Amniotic stem cell (primary cell): ENCODE measurements around the gene RINL.
"Not testable (repeated sequence)": the region's sequence is repeated elsewhere in the genome, so short reads cannot be mapped to it uniquely, and the experiment has no call there.

Source experiments
- DNase-seq: peaks from one replicate; lab custom pipeline; 2025; lab: John Stamatoyannopoulos, UW

Gene RINL

DNA sequence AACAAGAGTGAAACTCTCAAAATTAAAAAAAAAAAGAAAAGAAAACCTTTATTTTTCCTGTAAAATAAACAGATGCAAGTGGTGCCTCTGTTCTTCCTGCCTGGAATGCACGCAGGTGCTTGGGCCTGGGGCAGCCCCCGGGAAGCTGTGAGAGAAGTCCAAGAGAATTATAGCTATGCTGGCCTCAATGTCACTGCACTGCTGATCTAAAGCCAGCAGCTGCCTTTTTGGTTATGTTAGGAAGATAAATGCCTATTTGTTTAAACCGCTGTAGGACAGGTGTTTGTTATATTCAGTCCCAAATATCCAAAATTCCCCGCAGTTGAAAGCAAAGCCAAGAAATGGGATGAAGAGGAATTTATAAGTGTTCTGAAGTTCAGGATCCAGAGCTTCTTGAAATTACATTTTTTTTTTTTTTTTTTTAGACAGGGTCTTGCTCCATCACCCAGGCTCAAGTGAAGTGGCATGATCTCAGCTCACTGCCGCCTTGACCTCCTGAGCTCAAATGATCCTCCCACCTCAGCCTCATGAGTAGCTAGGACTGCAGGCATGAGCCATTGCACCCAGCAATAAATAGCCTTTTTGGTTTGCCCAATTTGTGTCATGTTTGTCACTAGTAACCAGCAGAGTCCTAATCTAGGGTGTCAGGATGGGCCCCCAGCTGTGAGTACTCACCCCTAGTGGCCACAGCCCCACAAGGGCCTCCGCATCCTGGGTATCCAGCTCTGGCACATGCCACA is 2.2 kb downstream of the RINL start:
- DNase-seq = no peak

DNA sequence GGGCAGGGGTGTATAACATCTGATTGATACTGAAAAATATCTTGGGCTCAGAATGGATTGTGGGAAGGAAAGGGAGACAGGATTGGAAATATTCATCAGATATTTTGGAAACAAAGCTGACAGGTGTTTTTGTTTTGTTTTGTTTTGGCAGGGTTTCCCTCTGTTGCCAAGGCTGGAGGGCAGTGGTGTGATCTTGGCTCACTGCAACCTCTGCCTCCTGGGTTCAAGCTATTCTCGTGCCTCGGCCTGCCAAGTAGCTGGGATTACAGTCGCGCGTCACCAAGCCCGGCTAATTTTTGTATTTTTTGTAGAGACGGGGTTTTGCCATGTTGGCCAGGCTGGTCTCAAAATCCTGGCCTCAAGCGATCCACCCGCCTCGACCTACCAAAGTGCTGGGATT is 4.7 kb downstream of the RINL start:
- DNase-seq = not testable (repeated sequence)

DNA sequence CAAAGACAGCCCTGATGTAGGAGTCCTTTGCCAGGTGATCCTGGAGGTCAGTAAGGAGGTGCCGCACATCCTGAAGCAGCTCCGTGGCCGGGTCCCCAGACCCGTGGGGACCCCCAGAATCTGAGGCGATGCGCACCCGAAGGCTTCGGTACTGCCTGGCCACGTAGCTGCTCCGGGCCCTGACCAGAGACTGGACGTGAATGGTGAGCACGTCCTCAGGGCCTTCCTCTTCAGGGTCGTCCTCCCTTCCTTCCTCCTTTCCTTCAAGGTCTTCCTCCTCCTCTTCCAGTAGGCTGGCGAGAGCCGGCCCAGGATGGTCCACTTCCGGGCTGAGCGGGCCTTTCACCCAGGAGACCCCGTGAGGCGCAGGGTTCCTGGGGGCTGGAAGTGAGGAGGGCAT is 7.5 kb downstream of the RINL start:
- no peak for DNase-seq

DNA sequence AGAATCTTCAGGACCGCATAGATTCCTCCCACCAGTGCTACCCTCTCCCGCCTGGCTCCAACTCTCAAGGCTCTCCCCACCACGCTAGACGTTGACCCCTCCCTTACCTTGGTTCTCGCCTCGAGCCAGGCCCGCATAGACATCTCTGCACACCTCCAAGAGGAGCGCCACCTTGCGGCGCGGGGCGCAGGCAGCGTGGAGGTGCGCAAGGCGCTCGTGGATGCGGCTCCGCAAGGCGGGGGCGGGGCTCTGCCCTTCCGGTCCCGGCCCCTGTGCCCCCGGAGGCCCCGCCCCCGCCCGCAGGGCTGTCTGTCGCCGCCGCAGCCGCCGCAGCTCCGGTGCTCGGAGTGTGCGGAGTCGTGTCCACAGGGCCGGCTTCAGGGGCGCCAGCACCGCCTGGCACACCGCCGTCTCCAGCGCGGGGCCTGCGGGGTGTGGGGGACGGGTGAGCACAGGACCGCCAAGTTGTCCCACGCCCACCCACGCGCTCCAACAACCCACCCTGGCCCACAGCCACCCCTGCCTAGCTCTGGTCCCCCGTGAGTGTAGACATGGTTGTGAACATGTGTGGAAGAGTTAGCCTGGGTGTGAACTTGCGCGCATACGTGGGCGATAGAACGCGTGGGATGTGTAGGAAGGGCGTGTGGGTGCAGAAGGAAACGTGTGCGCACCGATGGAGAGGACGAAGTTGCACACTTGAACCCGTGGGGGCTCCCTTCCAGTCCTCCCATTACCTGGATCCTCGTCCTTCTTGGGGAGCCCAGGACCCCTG is 8.1 kb downstream of the RINL start:
- DNase-seq = no peak

DNA sequence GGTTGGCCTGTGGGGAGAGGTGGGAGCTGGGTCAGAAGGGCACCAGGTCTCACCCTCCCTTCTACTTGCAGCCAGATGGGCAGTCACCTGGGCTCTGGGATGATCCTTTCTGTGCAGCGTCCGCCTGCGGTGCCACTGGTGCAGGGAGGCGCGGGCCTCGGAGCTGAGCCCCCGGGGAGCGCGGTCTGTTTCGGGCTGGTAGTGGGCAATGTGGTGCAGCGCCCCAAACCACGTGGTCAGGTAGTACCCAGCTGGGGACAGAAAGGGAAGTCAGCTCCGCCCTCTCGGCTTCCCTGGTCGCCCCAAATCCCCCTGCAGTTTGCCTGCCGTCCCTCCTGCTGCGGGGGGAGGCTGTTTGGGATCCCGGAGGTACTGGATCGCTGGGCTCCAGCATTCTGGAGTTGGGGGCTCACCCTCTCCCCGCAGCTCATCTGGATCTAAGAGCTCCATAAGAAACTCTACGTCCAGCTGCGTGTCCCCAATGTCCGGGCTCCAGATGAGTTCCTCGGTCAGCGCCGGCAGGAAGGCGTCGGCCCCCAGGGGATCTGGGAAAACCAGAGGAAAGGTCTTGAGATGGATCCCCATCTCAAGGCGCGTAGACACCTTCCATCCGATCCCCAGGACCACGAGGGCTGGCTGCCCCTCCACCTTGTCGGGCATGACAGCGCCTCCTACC is 8.8 kb downstream of the RINL start:
- no peak for DNase-seq

DNA sequence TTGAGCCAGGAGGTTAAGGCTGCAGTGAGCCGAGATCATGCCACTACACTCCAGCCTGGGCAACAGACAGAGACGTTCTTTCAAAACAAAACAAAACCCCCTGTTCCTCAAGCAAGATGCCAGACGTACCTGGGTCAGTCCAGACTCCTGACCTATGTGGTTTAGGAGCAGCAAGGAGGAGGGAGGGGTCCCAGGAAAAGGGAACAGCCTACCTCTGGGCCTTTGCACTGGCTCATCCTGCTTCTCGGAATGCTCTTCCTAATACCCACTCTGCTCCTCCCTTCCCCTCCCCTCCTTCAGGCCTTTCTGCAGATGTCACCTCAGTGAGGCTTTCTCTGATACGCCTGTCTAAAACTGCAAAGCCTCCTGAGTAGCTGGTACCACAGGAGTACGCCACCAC is 9.5 kb downstream of the RINL start:
- no peak for DNase-seq

DNA sequence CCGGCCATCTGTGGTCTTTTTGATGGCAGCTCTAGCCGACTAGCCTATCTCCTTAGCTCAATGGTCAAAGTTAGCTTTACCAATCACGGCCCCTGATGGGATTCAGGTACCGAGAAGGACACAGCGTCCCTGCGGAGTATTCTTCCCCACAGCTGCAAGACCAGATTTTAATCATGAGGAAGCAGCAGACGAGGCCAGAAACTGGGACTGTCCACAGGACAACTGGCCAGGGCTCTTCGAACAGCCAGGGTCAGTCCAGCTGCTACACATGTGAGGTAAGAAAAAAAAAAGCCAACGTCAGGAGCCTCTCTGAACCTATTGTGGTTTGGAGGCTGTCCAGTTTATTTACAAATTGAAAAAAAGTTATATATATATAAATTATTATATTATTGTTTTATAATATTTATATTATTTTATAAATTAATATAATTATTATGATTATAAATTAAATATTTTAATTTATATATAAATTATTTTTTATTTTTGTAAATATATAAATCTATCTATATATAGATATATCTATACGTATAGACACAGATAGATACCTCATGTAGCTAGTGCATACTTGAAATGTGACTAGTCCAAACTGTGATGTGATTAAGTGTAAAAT is 10.8 kb downstream of the RINL start:
- DNase-seq = no peak

DNA sequence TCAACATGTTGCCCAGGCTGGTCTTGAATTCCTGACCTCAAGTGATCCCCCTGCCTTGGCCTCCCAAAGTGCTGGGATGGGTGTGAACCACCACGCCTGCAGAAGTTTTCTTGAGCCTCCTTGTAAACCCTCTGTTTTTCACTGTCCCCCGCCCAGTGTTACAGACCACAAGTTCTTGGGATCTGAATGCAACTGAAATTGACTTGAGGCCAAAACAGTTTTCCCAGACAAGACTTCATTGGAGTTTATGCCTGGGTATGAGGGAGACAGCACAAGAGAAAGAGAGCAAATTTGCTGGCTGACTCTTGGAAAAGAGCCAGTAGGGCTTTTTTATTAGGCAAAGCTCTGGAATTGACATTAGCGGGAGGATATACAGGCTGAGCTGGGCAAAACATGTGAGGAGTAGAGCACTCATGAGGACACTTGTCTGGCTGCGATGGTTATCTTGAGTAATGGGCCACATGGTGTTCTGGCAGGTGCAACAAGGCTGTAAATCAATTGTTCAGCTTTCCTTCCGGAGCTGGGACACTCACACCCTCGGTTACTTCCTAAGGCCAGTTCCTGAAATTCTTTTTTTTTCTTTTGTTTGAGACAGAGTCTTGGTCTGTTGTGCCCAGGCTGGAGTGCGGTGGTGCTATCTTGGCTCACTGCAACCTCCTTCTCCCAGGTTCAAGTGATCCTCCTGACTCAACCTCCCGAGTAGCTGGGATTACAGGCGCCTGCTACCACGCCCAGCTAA is 15.6 kb downstream of the RINL start:
- no peak for DNase-seq

DNA sequence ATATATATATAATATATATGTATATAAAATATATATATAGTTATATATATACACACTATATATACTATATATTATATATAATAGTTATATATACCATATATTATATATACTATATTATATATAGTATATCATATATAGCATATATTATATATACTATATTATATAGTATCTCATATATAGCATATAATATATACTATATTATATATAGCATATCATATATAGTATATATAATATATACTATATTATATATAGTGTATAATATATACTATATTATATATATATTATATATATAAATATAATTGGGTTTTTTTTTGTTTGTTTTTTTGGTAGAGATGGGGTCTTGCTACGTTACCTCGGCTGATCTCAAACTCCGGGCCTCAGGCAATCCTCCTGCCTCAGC is 16.7 kb downstream of the RINL start:
- no peak for DNase-seq

DNA sequence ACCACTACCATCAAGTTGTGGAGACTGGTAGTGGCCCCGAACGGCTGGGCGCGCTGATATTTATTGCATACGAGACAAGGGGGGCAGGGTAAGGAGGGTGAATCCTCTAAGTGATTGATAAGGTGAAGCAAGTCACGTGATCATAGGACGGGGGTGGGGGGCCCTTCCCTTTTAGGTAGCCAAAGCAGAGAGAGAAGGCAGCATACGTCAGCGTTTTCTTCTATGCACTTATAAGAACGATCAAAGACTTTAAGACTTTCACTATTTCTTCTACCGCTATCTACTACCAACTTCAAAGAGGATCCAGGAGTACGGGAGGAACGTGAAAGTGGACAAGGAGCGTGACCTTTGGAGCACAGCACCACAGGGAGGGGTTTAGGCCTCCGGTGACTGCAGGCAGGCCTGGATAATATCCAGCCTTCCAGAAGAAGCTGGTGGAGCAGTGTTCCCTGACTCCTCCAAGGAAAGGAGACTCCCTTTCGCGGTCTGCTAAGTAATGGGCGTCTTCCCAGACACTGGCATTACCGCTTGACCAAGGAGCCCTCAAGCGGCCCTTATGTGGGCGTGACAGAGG is 18.4 kb downstream of the RINL start:
- not testable (repeated sequence) for DNase-seq

DNA sequence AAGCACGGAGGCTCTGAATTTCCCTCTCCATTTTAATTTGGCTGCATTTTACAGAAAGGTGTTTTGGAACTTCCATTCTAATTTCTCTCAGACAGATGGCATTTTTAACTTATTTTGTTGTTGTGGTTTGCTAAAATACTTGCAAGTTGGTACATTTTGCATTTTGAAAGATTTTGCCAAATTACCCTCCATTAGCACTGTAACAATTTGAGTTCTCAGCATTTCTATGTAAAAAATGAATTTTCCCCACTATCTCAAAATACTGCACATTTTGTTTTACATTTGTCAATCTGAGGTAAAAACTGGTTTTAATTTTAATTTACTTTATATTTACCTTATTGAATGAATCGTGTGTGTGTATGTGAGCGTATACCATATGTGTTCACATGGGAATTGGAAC is 21.3 kb downstream of the RINL start:
- DNase-seq = no peak

DNA sequence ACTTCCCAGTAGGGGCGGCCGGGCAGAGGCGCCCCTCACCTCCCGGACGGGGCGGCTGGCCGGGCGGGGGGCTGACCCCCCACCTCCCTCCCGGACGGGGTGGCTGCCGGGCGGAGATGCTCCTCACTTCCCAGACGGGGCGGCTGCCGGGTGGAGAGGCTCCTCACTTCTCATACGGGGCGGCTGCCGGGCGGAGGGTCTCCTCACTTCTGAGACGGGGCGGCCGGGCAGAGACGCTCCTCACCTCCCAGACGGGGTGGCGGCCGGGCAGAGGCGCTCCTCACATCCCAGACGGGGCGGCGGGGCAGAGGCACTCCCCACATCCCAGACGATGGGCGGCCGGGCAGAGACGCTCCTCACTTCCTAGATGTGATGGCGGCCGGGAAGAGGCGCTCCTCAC is 22.3 kb downstream of the RINL start:
- DNase-seq = not testable (repeated sequence)

DNA sequence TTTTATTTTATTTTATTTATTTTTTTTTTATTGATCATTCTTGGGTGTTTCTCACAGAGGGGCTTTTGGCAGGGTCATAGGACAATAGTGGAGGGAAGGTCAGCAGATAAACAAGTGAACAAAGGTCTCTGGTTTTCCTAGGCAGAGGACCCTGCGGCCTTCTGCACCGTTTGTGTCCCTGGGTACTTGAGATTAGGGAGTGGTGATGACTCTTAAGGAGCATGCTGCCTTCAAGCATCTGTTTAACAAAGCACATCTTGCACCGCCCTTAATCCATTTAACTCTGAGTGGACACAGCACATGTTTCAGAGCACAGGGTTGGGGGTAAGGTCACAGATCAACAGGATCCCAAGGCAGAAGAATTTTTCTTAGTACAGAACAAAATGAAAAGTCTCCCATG is 23.1 kb downstream of the RINL start:
- not testable (repeated sequence) for DNase-seq

DNA sequence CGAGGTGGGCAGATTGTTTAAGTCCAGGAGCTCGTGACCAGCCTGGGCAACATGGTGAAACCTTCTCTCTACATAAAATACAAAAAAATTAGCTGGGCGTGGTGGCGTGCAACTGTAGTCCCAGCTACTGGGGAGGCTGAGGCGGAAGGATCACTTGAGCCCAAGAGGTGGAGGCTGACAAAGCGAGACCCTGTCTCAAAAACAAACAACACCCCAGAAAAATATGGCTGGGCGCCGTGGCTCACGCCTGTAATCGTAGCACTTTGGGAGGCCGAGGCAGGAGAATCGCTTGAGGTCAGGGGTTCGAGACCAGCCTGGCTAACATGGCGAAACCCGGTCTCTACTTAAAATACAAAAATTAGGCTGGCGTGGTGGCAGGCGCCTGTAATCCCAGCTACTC is 24.9 kb downstream of the RINL start:
- no peak for DNase-seq

DNA sequence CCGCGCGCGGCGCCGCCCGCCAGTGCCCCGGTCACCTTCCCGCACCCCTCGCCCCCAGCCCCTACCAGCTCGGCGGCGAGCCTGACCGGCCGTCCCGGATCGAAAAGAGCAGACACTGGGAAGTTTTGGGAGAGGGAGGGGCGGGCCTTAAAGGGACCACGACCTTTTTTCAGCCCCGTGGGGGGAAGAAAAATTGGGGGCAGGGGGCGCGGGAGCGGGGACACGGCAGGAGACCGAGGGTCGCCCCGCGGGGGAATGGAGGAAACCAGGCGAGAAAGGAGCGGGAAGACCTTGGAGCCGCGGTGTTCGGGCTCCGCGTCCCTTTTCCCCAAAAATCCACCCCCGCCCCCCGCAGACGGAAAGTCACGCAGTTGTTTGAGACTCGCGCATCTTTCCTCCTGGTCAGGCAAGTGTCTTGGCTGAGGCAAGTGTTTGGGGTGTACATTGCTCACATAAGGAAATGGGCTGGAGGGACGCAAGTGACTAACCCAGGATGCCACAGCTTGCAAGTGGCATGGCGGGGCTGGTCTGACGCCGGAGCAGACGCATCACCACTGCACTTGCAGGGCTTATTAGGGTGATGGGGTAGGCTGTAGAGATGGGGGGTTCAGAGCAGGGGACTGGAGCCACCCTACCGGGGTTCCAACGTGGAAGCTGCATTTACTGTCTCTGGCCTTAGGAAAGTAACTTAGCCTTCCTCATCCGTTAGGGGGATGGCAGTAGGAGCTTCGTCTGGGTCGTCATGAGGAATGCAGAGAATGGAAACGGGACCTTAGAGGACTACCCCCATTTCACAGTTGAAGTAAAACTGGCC is 25.6 kb downstream of the RINL start:
- DNase-seq = peak; percentile 54

DNA sequence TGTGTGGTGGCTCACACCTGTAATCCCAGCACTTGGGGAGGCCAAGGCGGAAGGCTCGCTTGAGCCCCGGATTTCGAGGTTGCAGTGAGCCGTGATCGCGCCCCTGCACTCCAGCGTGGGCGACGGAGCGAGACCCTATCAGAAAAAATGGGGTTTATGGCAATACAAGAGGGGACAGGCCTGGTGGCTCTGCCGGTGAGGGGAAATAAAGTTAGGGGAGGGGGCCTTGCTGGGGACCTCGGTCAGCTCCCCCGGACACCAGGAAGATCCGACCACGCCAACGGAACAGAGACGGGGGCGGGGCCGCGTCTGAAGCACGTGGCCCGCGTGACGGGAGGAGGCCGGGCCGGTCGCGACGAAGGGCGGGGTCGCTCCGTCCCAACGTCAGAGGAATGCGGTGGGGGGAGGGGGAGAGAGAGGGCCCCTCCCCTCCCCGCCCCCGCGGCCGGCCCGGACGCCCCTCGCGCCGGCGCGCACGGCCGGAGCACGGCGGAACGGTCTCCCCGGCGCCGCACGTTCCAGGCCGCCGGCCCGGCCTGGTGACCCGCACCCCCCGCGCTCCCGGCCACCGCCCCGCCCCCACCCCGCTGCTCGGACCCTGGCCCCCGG is 26.3 kb downstream of the RINL start:
- peak; percentile 80 for DNase-seq

DNA sequence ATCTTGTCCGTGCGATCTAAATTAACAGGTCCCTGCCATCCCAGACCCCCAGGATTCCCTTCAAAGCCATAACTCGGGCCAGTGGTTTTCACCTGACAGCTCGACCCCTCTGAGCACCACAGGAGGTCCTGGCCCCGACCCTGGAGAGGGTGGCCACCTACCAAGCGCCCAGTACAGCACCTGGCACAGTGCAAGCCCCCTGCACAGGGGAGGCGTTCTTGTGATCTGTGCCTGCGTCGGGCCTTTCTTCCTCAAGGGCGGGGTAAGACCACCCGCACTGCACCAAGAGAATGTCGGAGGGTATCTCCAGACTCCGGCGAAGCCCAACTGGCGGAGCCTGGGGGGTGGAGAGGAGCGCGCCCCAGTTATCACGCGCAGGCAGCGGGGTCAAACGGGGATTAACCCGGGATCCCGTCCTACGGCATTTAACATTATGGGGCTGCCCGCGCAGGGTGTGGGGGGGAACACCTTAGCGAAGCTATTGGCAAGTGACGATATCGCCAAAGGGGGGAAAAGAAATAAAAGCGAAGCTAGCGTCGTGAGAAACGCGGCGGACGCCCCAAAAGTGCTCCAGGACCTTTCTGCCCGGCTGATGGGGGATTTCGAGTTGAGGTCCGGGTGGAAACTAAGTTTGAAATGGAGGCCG is 27.0 kb downstream of the RINL start:
- DNase-seq = no peak

DNA sequence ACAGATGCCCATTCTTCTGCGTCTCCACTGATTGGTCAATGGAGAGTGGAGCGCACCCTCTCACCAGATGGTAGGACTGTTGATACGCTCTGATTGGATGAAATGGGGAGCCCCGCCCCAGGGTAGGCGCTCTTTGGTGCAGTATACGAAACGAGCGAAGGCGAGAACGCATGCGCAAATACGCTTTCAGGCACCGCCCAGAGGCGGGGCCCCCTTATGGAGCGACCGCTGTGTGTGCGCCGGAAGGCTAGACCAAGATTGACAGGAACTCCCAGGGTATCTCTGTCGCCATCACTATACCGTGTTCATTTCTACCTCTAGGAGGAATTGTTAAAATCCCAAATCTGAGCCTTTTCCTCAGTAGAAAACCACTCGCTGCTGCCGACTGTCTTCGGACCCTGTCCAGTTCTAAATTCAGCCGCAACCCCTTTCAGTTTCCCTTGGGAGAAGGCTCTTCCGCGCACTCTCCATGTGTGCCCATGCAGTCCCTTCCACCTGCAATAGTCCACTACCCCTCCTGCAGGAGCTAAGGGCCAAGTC is 27.6 kb downstream of the RINL start:
- no peak for DNase-seq

DNA sequence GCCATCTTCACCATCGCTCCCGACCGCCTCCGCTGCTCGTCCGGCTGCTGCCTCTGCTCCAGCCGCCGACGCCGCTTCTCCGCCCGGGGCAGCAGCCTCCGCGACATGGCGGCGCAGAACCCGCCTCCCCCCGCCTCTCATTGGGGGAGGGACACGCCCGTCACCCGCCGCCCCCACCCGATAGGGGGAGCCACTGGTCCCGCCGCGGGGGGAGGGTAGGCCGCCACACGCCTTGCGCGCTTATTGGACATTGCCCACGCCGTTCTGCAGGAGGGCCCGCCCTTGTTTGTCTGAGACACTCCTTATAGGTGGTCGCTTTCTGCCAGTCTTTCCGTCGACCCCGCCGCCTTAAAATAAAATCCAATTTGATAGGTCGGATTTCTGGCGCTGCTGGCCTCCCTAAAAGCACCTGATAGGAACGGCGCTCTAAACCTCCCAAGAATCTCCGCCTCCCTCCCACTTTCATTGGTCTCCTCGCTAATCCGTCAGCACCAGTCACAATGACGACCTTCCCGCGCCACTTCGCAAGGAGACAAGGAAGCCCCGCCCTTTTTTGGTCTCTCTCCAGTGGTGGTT is 28.1 kb downstream of the RINL start, which contains the start of gene HNRNPL:
Gene HNRNPL, minus strand, starts transcription at position 127 of the 576 bp plus-strand sequence. Its CDS starts 20 bp downstream, at position 107.
- peak; percentile 100 for DNase-seq
